Stimulated activated CD8-positive, alpha-beta memory T cell treated with anti-CD3 and anti-CD28 coated beads, Interleukin-4, amount 100 ng/mL, for 24 hours (primary cell): ENCODE results near the gene RNPEP.
"Not testable (repeated sequence)": the region's sequence is repeated elsewhere in the genome, so short reads cannot be mapped to it uniquely, and the experiment has no call there.

ENCODE experiments used
- DNase-seq: peaks from one replicate; pipeline ENCODE4 v3.0.0-alpha.2; 2020; ENCODE audit warnings: low read depth

The RNPEP gene

GRCh38 chr1:202010180-202011015, 27.9 kb downstream of the RNPEP start, which contains the start of gene ELF3:
Gene ELF3, plus strand, starts transcription at chr1:202010587. Its CDS starts 550 bp downstream, at chr1:202011137.
- no peak for DNase-seq

GRCh38 chr1:202011994-202012393, 29.5 kb downstream of the RNPEP start:
- DNase-seq: no peak

GRCh38 chr1:202012544-202013478, 30.4 kb downstream of the RNPEP start:
- DNase-seq: no peak

- no peak for DNase-seq
These were observed 31.2 kb downstream of the RNPEP start for GRCh38 chr1:202013603-202014002.

- DNase-seq: no peak
These were observed 31.6 kb downstream of the RNPEP start for GRCh38 chr1:202014060-202014459.

- DNase-seq: no peak
These were observed 32.6 kb downstream of the RNPEP start for GRCh38 chr1:202014915-202015661.

GRCh38 chr1:202015662-202015937, 33.2 kb downstream of the RNPEP start:
- no peak for DNase-seq

- DNase-seq: no peak
These were observed 33.8 kb downstream of the RNPEP start for GRCh38 chr1:202016022-202016810.

GRCh38 chr1:202016811-202017748, 34.6 kb downstream of the RNPEP start:
- DNase-seq: no peak

- DNase-seq: no peak
These were observed 35.5 kb downstream of the RNPEP start for GRCh38 chr1:202017749-202018467.

- no peak for DNase-seq
These were observed 36.2 kb downstream of the RNPEP start for GRCh38 chr1:202018468-202019234.

GRCh38 chr1:202019235-202019558, 36.7 kb downstream of the RNPEP start:
- not testable (repeated sequence) for DNase-seq

- DNase-seq: no peak
These were observed 40.6 kb downstream of the RNPEP start for GRCh38 chr1:202023001-202023433.

GRCh38 chr1:202029171-202029665, 46.8 kb downstream of the RNPEP start:
- DNase-seq: no peak

- DNase-seq: no peak
These were observed 47.3 kb downstream of the RNPEP start for GRCh38 chr1:202029727-202030126.

- DNase-seq: no peak
These were observed 49.3 kb downstream of the RNPEP start for GRCh38 chr1:202031796-202032195.

GRCh38 chr1:202034149-202034682, 51.8 kb downstream of the RNPEP start:
- DNase-seq: no peak

GRCh38 chr1:202034683-202035462, 52.4 kb downstream of the RNPEP start:
- DNase-seq: no peak
